ENCODE data around the gene PPIL6.

DNA sequence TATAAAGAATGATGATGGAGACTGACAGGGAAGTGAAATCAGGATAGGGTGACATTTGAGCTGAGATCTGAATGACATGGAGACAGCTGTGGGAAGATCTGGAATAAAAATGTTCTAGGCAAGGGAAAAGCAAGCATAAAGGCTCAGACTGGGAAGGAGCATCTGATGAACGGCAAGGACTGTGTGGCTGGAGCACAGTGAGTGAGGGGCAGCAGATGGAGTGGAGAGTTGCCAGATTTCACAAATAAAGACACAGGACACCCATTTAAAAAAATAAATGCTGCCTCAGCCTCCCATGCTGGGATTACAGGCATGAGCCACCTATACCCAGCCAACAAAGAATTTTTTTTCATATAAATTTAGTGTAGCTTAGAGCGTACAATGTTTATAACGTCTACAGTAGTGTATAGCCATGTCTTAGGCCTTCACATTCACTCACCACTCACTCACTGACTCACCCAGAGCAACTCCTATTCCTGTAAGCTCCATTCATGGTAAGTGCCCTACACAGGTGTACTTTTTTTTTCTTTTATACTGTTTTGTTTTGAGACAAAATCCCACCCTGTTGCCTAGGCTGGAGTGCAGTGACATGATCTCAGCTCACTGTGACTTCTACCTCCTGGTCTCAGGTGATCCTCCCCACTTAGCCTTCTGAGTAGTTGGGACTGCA lies 45.0 kb upstream of the PPIL6 start:
- TF ChIP-seq GABPB1 (CRISPR knock-in tag; IDR thresholded peaks at IDR 0.05), result no peak
- no peak for TF ChIP-seq ESRRA (CRISPR knock-in tag; IDR thresholded peaks at IDR 0.05; ENCODE audit: borderline replicate concordance)
